ELR (cell line): Measurements from ENCODE around the gene PAX3.
"Not testable (repeated sequence)": the region's sequence is repeated elsewhere in the genome, so short reads cannot be mapped to it uniquely, and the experiment has no call there.

ENCODE experiments used
- DNase-seq: peaks from one replicate; pipeline ENCODE4 v3.0.0-alpha.2; 2015; ENCODE audit warnings: low read depth

The PAX3 gene

GRCh38 chr2:222213049-222213448 lies 85.7 kb downstream of the PAX3 start:
- DNase-seq: no peak

GRCh38 chr2:222212571-222212970 lies 86.2 kb downstream of the PAX3 start:
- no peak for DNase-seq

GRCh38 chr2:222208010-222208690 lies 90.6 kb downstream of the PAX3 start:
- DNase-seq: no peak

GRCh38 chr2:222205136-222205535 lies 93.7 kb downstream of the PAX3 start:
- DNase-seq: no peak

- DNase-seq: no peak
Measured at GRCh38 chr2:222203041-222203440, 95.8 kb downstream of the PAX3 start.

- no peak for DNase-seq
Measured at GRCh38 chr2:222196159-222196558, 102.6 kb downstream of the PAX3 start.

GRCh38 chr2:222194669-222195068 lies 104.1 kb downstream of the PAX3 start:
- DNase-seq: no peak

GRCh38 chr2:222193328-222193983 lies 105.3 kb downstream of the PAX3 start:
- DNase-seq: no peak

GRCh38 chr2:222180619-222181018 lies 118.2 kb downstream of the PAX3 start:
- no peak for DNase-seq

GRCh38 chr2:222179592-222179991 lies 119.2 kb downstream of the PAX3 start:
- DNase-seq: no peak

- no peak for DNase-seq
Measured at GRCh38 chr2:222178450-222178849, 120.3 kb downstream of the PAX3 start.

- no peak for DNase-seq
Measured at GRCh38 chr2:222176890-222177289, 121.9 kb downstream of the PAX3 start.

- DNase-seq: no peak
Measured at GRCh38 chr2:222174450-222174849, 124.3 kb downstream of the PAX3 start.

- no peak for DNase-seq
Measured at GRCh38 chr2:222169346-222169745, 129.5 kb downstream of the PAX3 start.

- DNase-seq: no peak
Measured at GRCh38 chr2:222167762-222168161, 131.0 kb downstream of the PAX3 start.

- no peak for DNase-seq
Measured at GRCh38 chr2:222160944-222161343, 137.9 kb downstream of the PAX3 start.

- DNase-seq: no peak
Measured at GRCh38 chr2:222160125-222160524, 138.7 kb downstream of the PAX3 start.

GRCh38 chr2:222159221-222159620 lies 139.6 kb downstream of the PAX3 start:
- DNase-seq: no peak

GRCh38 chr2:222155003-222155664 lies 143.7 kb downstream of the PAX3 start:
- DNase-seq: not testable (repeated sequence)
